HG03135 (cell line): Measurements from ENCODE around the gene DEDD2.
"Not testable (repeated sequence)": the region's sequence is repeated elsewhere in the genome, so short reads cannot be mapped to it uniquely, and the experiment has no call there.

Source experiments
- ATAC-seq: cut with Tn5 transposase; IDR thresholded peaks from one replicate; pipeline ENCODE4 v1.9.1; 2021; ENCODE audit warnings: mild to moderate bottlenecking, moderate library complexity; ENCODE audit not compliant: unreplicated experiment

The DEDD2 gene, protein sequence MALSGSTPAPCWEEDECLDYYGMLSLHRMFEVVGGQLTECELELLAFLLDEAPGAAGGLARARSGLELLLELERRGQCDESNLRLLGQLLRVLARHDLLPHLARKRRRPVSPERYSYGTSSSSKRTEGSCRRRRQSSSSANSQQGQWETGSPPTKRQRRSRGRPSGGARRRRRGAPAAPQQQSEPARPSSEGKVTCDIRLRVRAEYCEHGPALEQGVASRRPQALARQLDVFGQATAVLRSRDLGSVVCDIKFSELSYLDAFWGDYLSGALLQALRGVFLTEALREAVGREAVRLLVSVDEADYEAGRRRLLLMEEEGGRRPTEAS

DNA sequence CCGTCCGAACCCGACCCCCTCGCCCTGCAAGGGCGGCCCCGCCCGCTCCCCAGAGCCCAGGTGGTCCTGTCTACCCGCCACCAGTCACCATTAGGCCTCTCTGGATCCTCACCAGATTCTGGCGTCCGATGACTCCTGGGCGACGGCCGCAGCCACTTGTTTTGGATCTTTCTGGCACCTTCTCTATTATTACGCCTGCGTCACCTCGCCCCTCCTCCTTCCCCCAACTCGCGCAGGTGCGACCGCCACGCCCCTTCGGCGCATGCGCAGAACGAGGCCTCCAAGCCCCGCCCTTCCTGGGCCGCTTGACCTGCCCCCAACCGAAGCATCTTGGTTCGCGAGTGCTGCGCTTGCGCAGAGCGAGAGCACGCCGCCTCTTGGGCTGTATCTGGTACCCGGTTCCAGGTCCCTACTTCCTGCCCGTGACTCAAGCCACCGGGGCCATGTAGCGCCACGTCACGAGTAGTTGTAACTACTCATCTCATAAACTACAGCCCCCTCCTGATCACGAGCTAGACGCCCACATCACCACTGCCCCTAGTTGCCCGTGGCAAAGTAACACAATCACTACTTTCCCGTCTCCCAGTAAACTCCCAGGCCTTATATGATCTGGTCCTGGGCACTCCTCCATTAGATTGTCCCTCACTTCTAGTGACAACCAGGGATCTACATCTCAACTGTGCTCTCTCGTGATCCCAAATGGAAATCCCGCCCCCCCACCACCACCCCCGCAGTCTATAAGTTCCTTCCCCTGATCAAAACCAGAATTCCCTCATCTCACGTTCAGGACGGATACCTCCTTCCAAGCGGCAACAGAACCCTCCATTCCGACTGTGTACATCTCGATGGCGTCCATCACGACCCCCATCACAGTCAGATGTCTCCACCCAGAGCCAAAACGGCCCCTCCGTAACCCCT lies at the start of gene DEDD2:
Gene DEDD2, minus strand, starts transcription at position 158 of the 918 bp plus-strand sequence. CDS start 670 bp downstream, outside the sequence.
- ATAC-seq = peak; percentile 69

DNA sequence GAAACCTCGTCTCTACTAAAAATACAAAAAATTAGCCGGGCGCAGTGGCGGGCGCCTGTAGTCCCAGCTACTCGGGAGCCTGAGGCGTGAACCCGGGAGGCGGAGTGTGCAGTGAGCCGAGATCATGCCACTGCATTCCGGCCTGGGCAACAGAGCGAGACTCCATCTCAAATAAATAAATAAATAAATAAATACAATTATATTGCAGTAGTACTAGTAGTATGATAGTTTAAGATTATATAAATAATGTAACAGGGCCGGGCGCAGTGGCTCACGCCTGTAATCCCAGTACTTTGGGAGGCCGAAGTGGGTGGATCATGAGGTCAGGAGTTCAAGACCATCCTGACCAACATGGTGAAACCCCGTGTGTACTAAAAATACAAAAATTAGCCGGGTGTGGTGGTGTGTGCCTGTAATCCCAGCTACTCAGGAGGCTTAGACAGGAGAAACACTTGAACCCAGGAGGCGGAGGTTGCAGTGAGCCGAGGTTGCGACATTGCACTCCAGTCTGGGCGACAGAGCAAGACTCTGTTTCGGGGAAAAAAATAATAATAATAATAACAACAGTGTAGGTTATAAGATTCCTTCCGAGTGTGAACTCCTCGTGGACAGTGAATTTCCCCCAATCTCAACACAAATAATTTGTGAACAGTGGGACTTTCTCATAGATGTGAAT lies 49.6 kb upstream of the DEDD2 start:
- ATAC-seq = not testable (repeated sequence)

DNA sequence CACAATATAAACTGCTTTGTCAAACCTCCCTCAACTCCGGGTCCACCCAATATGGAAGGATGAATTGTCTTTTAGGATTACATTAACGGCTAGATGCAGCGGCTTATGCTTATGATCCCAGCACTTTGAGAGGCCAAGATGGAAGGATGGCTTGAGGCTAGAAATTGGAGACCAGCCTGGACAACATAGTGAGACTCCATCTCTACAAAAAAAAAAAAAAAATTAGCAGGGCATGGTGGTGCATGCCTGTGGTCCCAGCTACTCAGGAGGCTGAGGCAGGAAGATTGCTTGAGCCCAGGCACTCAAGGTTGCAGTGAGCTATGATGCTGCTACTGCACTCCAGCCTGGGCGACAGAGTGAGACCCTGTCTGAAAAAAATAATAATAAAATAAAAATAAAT lies 48.6 kb upstream of the DEDD2 start:
- ATAC-seq = not testable (repeated sequence)

DNA sequence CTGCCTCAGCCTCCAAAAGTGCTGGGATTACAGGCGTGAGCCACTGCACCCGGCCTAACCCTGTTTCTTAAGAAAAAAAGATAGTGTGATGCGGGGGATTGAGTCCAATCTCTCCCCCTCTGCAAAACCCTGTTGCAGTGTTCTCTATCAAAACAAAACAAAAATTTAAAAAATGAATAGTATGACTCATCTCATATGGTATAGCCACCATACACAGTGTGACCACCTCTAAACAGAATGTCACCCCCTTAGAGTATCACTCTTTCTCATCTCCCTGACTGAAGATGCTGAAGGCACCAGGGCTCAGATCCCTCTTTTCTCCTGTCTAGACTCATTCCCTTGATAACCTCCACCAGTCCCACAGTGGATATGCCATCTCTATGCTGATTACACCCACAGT lies 44.3 kb upstream of the DEDD2 start:
- ATAC-seq = no peak

DNA sequence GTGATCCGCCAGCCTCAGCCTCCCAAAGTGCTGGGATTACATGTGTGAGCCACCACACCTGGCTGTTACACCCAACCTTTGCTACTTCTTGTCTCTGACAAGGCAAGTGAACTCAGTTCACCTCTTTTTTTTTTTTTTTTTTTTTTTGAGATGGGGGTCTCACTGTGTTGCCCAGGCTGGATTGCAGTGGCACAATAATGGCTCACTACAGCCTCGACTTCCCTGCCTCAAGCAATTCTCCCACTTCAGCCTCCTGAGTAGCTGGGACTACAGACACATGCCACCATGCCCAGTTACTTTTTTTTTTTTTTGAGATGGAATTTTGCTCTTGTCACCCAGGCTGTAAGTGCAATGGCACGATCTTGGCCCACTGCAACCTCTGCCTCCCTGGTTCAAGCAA lies 40.4 kb upstream of the DEDD2 start:
- ATAC-seq = not testable (repeated sequence)

DNA sequence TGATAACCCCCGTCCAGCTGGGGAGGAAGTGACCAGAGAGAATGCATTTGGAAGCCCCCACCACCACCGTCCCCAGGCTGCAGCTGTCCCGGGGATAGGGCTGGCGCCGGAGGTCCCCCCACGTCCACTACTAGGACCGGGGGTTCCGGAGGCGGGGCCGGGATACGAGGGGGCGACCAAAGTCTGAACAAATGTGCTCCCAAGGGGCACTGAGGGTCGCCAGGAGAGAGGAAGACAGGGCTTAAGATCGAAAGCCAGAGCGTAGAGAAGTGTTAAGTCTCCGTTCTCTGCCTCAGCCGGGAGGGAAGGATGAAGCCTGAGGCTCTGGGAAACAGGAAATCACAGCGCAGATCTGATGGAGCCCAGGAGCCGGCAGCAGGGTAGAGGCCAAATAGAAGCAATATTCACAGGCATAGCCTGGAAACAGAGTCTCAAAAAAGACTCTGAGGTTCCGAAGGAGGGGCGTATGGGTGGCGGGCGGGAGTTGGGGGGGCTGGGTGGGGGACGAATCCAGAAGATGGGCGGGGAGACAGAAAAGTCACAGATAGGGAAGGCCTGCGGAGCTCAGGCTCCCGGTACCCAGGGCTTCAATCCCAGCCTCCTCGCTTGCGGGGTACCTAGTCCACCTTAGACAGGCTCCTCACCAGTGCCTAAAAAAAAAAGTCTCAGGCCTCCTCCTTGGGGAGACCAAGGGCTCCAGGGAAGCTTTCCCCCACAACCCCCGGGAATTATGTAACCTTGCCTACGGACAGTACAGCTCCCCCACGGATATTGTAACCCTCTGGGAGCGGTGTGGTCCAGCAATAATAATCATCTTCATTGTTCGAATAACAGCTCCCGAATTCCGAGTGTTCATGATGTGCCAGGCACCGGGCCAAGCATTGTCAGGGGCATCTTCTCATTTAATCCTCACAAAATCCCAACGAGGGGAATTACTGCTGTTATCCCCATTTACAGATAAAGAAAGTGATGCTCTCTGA lies 38.6 kb upstream of the DEDD2 start:
- no peak for ATAC-seq

DNA sequence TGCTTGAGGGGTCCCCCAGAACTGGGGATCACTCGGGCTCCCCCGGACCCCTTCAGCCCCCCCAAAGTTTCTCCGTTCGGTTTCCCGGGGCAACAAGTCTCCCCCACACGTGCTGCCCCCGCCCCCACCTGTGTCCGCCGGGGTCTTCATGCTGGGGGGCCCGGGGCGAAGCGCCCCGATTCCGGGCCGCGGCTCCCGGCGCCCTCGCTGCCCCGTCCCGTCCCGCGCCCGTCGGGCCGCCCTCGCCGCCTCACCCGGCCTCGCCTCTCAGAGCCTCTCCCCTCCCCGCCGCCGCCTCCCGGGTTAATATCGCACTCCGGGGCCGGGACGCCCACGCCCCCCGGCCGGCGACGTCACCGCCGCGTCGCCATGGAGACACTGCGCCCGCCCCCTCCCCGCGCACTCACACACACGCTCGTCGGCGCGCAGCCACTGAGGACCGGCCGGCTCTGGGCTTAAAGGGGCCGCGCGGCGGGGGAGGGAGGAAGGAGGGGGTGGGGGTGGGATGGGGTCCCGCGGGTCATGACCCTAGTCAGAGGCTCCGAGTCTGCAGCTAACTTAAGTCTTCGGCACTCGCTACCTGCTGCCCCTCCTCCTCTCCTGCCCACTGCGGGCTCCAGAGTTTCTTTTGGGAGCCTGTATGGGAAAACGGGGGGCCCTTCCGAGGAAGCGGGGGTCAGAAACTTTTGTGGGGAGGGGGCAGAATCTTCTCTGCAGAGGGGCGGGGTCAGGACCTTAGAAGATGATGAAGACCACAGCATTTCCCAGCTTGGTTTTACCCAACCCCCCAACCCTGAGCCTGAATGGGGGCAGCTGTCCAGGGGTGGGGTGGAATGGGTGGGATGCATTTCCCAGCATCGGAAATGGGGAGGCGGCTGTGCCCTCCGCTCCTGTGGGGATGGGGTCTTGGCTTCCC lies 37.6 kb upstream of the DEDD2 start, which contains the start of gene ERF:
Gene ERF, minus strand, starts transcription at position 279 of the 916 bp plus-strand sequence. Its CDS starts 129 bp downstream, at position 150.
- peak; percentile 49 for ATAC-seq

DNA sequence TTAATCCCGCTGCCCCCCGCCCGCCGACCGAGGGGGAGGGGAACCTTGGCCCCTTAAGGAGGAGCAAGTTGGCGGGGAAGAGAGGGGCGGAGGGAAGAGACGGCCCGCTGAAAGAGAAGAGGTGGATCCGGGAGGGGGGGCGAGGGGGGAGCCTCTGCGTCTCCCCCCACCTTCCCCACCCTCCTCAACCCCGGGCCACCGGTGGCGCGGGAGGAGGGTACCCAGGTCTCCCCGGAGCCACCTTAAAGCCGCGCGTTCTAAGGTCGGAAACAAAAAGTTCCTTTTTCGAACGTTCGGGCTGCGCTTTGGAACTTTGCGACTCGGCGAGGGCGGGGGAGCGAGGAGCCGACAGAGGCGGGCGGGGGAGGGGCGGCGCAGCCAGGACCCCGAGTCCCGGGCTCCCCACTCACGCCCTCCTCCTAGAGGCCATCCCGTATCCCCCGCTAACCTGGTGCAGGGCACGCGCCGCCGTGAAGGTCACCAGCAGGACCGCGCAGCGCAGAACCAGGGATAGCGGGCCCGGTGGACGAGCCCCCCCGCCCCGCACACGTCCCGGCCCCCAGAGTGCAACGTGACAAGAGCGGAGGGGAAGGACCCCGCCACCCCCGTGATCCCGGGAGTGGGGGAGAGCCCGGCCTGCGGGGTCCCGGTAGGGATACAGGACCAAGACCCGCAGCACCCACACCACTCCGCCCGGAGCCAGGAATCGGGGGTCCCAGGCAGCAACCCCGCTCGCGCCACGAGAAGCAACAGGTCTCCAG lies 36.8 kb upstream of the DEDD2 start:
- ATAC-seq = peak; percentile 31

DNA sequence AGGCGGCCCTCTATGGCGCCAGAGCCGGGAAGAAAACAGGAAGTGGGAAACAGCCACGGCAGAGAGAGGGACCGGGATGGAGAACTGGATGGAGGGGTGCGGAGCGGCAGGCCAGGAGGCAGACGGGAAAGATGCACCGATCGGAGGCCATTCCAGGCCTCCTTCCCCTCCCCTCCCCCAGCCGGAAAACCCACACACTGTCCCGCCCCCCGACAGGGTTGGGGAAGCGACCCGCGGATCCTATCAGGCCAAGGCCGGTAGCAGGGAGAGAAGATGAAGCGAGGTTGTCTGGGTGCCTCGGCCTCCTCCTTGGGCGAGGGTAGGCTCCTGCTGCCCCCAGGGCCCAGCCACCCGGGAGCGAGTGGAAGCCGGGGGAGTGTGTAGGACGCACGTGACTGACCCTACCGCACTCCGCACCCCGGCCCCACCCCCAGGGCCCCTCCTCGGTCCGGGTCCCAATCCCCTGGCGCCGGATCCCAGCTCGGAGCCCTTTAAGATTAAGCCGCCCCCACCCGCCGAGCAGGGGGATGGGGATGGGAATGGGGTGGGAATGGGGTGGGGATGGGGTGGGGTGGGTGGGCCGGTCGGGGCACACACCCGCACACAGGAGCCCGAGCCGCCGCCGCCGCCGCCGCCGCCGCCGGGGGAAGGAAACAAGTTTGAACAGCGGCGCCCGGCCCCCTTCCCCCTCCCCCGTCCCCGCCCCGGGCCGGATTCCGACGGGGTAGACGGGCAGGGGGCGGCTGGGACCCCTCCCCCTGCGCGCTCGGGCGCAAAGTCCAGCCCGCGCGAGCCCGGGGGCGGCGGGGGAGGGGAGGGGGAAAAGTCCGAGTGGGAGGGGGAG lies 36.0 kb upstream of the DEDD2 start:
- peak; percentile 21 for ATAC-seq

DNA sequence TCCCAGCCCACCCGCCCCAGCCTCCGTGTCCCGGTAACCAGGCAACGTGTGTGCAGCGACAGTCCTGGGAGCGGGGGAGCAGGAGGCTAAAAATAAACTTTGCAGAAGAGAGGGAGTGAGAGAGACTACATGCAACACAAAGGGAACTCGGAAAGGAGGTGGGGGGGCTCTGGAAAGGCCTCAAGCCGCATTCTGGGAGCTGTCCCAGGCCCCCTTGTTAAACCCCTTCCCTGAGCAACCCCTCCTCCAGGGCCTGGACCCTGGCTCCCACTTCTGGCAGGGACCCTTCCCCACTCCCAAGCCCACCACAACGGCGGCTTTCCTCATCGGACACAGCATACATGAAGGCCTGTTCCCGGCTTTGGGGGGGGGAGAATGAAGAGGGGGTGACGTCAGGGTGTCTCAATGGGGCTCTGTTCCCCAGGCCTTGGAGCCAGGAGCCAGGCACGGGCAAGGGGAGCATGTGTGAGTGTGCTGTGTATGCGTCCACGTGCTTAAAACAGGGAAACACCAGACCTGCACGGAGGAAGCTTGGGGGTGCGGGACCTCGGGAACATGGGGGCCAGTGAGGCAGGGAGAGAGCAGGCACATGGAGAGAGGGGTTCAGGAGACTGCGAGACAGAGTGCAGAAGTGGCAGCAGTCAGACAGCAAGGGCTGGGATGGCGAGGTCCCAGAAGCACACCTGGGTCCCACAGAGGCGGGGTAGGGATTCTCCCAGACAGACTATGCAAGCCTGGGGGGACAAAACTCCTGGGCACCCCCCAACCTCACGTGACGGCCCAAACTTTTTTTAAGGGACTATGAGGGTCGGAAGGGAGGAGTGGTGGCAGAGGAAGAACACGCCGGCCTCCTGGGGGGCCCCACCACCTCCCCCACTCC lies 35.1 kb upstream of the DEDD2 start:
- ATAC-seq = no peak

DNA sequence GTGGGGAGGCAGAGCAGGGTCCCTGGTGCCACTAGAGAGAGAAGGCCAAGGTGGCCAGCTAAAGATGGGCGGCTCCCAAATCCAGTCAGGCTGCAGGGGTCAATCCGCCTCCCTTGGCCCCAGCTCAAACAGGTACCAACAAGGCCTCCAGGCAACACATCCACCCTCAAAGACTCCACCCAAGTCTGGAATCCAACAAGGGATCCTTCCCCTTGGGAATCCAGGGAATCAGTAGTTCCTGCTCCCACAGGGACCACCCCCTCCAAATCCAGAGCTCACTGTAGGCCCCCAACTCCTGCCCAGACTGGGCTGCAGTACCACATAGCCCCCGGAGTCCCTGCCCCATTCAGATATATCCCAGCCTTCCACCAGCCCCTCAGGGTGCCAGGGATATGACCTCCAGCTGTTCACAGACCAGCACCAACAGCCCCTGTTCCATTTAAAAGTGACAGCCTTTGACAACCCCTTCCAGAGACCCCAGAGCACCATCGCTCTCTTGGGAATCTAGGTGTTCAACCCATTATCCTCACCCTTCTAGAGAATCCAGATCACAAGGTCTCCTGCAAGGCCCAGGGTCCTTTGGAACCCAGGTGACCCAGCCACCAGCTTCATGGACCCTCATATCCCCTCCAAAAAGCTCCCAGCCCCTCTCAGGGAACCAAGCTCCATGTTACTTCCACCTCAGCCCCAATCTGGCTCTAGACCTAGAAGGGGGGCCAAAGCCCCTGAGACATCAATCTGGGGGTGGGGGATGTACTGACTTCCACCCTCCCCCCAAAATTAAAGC lies 34.3 kb upstream of the DEDD2 start:
- no peak for ATAC-seq

GRCh38 chr19:42250666-42251531 lies 33.4 kb upstream of the DEDD2 start:
- ATAC-seq = no peak

DNA sequence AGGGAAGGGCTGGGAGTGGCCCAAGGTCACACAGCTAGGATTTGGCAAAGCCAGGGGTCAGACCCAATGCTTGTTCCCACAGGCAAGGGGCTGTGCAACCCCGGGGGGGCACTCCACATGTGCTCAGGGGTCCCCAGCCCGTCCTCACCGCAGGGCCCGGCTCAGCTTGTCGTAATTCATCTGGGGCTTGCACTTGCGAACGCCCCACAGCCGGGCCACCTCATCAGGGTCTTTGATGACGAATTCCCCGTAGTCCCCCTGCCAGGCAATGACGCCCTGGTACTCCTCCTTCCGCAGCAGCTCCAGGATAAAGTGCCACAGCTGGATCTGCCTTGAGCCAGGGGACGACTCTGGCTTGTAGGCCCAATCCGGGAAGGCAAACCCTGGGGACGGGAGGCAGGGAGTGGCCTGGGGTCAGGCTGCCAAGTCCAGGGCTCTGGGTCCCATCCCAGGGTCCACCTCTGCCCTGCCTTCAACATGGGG lies 32.7 kb upstream of the DEDD2 start:
- ATAC-seq = no peak

DNA sequence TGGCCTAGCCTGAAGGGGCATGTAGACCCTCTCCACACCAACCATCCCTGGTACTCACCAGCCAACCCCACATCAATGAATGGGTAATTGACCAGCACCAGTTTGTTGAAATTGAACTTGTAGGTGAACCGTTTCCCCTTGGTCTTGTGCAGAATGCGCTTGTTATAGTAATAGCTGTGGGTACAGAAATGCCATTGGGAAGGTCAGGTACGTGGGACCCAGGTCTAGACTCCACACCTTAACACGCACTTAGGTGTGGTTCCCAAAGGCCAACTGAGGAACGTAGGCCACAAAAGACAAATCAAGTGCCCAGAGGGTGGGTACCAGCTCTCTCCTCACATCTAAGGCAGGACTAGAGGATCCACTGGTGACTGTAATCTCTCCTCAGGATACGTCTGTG lies 32.3 kb upstream of the DEDD2 start:
- ATAC-seq = no peak
